Measurements from ENCODE around the gene PERM1. TPM values are rescaled to one million over a fixed set of nuclear protein-coding genes. Genes with fewer than 3 reads are reported as not detected.

The PERM1 gene
- total RNA-seq, 1 donor from 2014 or later = not detected

DNA sequence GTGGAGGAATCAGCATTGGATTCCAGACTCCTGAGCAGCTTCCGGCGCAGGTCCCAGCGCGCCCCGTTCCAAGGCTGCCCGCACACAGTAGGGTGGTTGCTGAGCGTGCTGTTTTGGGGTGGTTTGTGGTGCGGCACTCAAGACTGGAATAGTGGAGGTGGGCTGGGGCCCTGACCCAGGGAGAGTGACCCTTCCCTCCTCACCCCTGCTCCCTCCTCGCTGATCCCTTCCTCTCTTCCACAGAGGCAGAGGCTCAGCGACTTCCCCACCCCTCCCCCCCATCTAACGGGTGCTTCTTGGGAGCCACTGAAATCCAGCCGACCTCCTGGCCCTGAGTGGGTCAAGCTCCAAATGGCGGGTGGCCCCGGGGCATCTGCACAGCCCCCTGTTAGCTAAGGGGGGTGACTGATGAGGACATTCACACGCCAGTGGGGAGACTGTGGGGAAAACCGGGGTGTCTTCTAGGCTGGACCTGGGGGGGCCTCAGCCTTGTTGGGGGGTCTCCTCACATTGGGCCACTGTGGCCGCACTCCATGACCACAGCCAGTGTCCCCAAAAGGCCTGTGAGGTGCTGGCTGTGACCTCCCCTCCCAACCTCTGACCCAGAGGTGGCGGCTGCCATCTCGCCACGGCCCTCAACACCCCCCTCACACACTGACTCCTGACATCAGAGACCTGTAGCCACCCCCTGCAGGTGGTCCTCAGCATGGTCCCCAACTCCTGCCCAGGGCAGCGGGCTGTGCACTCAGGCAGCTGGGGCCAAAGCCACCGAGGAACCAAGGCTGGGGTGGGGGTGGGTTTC is 21.9 kb upstream of the PERM1 start:
- Mint-ChIP-seq H3K4me3 (ENCODE audit: unreplicated experiment) (no peak overlapping the region), H3K27me3 (ENCODE audit: unreplicated experiment) (no peaks in the 10 kb centered on the region), H3K9me3 (ENCODE audit: unreplicated experiment) (no peaks in the 10 kb centered on the region), H3K36me3 (ENCODE audit: unreplicated experiment) (peaks cover 2% of the 10 kb centered on the region), H3K27ac (ENCODE audit: unreplicated experiment) (no peak overlapping the region), H3K4me1 (ENCODE audit: unreplicated experiment) (peaks cover 26% of the 10 kb centered on the region)
- TF ChIP-seq, protein P1, sequence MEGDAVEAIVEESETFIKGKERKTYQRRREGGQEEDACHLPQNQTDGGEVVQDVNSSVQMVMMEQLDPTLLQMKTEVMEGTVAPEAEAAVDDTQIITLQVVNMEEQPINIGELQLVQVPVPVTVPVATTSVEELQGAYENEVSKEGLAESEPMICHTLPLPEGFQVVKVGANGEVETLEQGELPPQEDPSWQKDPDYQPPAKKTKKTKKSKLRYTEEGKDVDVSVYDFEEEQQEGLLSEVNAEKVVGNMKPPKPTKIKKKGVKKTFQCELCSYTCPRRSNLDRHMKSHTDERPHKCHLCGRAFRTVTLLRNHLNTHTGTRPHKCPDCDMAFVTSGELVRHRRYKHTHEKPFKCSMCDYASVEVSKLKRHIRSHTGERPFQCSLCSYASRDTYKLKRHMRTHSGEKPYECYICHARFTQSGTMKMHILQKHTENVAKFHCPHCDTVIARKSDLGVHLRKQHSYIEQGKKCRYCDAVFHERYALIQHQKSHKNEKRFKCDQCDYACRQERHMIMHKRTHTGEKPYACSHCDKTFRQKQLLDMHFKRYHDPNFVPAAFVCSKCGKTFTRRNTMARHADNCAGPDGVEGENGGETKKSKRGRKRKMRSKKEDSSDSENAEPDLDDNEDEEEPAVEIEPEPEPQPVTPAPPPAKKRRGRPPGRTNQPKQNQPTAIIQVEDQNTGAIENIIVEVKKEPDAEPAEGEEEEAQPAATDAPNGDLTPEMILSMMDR (IDR thresholded peaks at IDR 0.05) = no peak
- DNase-seq (ENCODE audit: extremely low spot score, unreplicated experiment) = no peak

DNA sequence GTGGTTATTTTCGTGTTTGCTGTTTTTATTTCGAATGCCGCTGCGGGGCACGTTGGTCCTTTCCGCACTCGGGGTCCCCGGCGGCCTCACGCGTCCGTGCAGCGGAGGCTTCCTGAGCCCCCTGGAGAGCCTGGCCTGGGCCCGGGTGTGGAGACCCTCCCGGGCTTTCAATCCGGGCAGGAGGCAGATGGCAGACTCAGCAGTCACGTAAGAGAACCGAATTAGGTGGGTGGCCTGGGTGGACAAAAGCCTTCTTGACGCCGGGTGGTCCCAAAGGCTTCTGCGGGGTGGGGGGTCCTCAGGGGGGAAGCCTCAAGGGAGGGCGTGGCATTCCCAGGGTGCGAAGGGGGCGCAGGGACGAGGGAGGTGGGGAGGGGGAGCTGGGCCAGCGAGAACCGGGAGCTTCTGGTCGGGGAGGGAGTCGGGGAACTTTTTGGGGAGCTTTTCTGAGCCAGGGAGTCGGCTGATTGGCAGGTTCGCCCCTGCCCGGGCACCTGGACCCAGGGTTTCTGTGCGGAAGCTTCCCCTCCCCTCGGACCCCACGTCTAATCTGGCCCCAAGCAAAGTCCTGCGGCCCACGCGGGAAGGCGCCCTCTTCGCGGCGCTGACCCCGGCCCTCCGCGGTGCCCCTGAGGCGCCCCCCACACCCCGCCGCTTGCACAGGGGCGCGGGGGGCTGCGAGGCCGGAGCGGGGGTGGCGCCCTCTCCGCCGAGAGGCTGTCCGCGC is 19.3 kb upstream of the PERM1 start:
- H3K4me3 Mint-ChIP-seq (ENCODE audit: unreplicated experiment) = peak overlapping the region; percentile 88
- H3K27me3 Mint-ChIP-seq (ENCODE audit: unreplicated experiment) = no peaks in the 10 kb centered on the region
- TF ChIP-seq, protein P1 (IDR thresholded peaks at IDR 0.05) = no peak
- H3K27ac Mint-ChIP-seq (ENCODE audit: unreplicated experiment) = peak overlapping the region; percentile 96
- H3K36me3 Mint-ChIP-seq (ENCODE audit: unreplicated experiment) = peaks cover 2% of the 10 kb centered on the region
- peak; percentile 84 for DNase-seq (ENCODE audit: extremely low spot score, unreplicated experiment)
- peaks cover 27% of the 10 kb centered on the region for H3K4me1 Mint-ChIP-seq (ENCODE audit: unreplicated experiment)
- no peaks in the 10 kb centered on the region for H3K9me3 Mint-ChIP-seq (ENCODE audit: unreplicated experiment)

DNA sequence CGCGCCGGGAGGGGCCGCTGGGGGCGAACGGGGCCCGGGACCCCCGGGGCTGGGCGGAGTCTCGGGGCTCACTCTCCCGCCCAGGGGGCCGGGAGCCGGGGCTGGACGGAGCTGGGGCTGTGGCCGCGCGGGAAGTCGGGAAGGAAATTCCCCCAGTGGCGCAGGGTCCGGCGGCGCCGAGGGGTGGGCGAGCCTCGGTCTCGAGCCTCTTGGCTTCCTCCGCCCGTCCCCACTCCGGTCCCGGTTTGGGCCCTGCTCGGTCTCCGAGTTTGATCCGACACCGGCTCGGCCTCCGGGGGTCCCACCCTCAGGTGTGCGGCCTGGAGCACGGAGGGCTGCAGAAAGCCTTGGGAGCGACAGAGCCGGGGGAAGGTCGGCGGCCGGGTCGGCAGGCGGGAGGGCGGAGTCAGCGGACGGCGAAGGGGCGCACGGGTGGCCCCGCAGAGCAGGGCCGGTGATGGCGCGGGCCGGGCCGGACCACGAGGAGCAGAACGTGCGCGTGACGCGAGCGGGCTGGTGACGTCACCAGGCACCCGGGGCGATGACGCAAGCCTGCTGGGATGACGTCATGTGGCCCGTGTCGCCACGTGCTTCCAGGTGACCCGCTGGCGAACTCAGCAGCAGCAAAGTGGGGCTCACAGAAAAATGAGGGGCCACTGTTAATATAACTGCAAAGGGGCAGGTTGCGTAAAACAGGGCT is 18.6 kb upstream of the PERM1 start:
- peak; percentile 96 for DNase-seq (ENCODE audit: extremely low spot score, unreplicated experiment)
- Mint-ChIP-seq H3K4me1 (ENCODE audit: unreplicated experiment) (peaks cover 27% of the 10 kb centered on the region), H3K27me3 (ENCODE audit: unreplicated experiment) (no peaks in the 10 kb centered on the region), H3K4me3 (ENCODE audit: unreplicated experiment) (peak overlapping the region; percentile 88), H3K9me3 (ENCODE audit: unreplicated experiment) (no peaks in the 10 kb centered on the region), H3K27ac (ENCODE audit: unreplicated experiment) (peak overlapping the region; percentile 96), H3K36me3 (ENCODE audit: unreplicated experiment) (peaks cover 2% of the 10 kb centered on the region)
- TF ChIP-seq, protein P1 (IDR thresholded peaks at IDR 0.05) = no peak

DNA sequence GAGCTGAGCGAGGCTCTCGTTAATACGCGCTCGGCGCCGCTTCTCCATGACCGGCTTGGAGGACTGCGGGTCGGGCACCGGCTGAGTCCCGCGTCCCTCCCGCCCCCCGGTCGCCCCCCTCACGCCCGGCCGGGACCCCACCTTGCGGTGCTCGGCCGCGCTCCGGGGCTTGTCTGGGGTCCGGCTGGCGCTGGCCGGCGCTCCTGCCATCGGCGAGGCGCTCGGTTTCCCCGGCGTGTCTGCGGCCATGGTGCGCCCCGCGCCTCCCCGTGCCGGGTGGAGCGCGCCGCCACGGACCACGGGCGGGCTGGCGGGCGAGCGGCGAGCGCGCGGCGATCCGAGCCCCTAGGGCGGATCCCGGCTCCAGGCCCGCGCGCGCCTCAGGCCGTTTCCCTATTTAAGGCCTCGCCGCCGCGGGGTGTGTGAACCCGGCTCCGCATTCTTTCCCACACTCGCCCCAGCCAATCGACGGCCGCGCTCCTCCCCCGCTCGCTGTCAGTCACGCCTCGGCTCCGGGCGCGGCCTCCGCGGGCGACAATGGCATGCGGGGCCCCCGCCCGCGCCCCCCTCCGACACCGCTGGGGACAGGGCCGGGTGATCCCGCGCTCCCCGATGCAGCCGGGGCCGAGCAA is 17.9 kb upstream of the PERM1 start, which contains the start of gene HES4:
TSS of gene HES4 (minus strand) at position 373 of the 632 bp plus-strand sequence. CDS start at position 249, 124 bp downstream.
- DNase-seq (ENCODE audit: extremely low spot score, unreplicated experiment) = peak; percentile 96
- H3K36me3 Mint-ChIP-seq (ENCODE audit: unreplicated experiment) = peaks cover 2% of the 10 kb centered on the region
- H3K27me3 Mint-ChIP-seq (ENCODE audit: unreplicated experiment) = no peaks in the 10 kb centered on the region
- H3K4me3 Mint-ChIP-seq (ENCODE audit: unreplicated experiment) = peak within 1 kb of the TSS; percentile 88
- H3K27ac Mint-ChIP-seq (ENCODE audit: unreplicated experiment) = peak within 1 kb of the TSS; percentile 96
- H3K4me1 Mint-ChIP-seq (ENCODE audit: unreplicated experiment) = peaks cover 20% of the 10 kb centered on the region
- H3K9me3 Mint-ChIP-seq (ENCODE audit: unreplicated experiment) = no peaks in the 10 kb centered on the region
- TF ChIP-seq, protein P1 (IDR thresholded peaks at IDR 0.05) = no peak
